GM12878 (cell line): ENCODE results near the gene TARM1.

Experiments
- BCL11A ChIP-seq: IDR thresholded peaks from 2 replicates; pipeline ENCODE4 v1.6.1; 2011; ENCODE audit warnings: low read depth, low read length
- CBFB ChIP-seq: IDR thresholded peaks from 2 replicates; pipeline ENCODE4 v1.6.1; 2016; ENCODE audit warnings: antibody characterized with exemption, low read depth
- CBX3 ChIP-seq: fragments of 200-600 bp; sonication (generic); IDR thresholded peaks from 2 replicates; pipeline ENCODE4 v1.6.1; 2016; ENCODE audit warnings: low read depth, borderline replicate concordance
- CREM ChIP-seq: IDR thresholded peaks from 2 replicates; pipeline ENCODE4 v1.6.1; 2014; ENCODE audit warnings: antibody characterized with exemption, low read depth
- CTCF ChIP-seq, 3 experiments: IDR thresholded peaks in 2 of 3; conservative IDR thresholded peaks in 1 of 3; 2 replicates each; pipeline ENCODE4 v1.5.1; 2011; ENCODE audit warnings: low read depth in 3 of 3, low read length in 3 of 3, mild to moderate bottlenecking in 3 of 3, control low read depth in 2 of 3, moderate library complexity in 2 of 3, inconsistent platforms in 1 of 3, mixed read lengths in 1 of 3; ENCODE audit not compliant: control insufficient read depth in 2 of 3, insufficient read depth in 1 of 3; ENCODE audit errors: extremely low read depth in 1 of 3
- ESRRA ChIP-seq: IDR thresholded peaks from 2 replicates; pipeline ENCODE4 v1.6.1; 2012; ENCODE audit warnings: mild to moderate bottlenecking, low read length, improper control_type of control experiment
- NR2C2 ChIP-seq: IDR thresholded peaks from 2 replicates; pipeline ENCODE4 v1.6.1; 2011; ENCODE audit warnings: borderline replicate concordance, low read depth; ENCODE audit not compliant: control insufficient read depth, insufficient read length
- POLR2A ChIP-seq: IDR thresholded peaks from 2 replicates; pipeline ENCODE4 v1.6.1; 2011; ENCODE audit warnings: low read depth, mild to moderate bottlenecking, low read length
- POLR2AphosphoS5 ChIP-seq: IDR thresholded peaks from 2 replicates; pipeline ENCODE4 v1.6.1; 2011; ENCODE audit warnings: mild to moderate bottlenecking, low read length, inconsistent platforms
- RAD21 ChIP-seq: IDR thresholded peaks from 2 replicates; pipeline ENCODE4 v1.6.1; 2011; ENCODE audit warnings: mild to moderate bottlenecking, low read depth, low read length, moderate library complexity; ENCODE audit not compliant: insufficient read depth
- USF2 ChIP-seq: IDR thresholded peaks from 2 replicates; pipeline ENCODE4 v1.6.1; 2011; ENCODE audit warnings: low read depth, low read length, improper control_type of control experiment, borderline replicate concordance
- ZNF207 ChIP-seq: fragments of 450-650 bp; IDR thresholded peaks from 2 replicates; pipeline ENCODE4 v1.6.1; 2014; ENCODE audit warnings: antibody characterized with exemption, mild to moderate bottlenecking, borderline replicate concordance
- TF ChIP-seq, protein P1 (sequence below): IDR thresholded peaks from 2 replicates; pipeline ENCODE4 v1.6.1; 2012; ENCODE audit warnings: low read depth, low read length, improper control_type of control experiment
- TF ChIP-seq, protein P2 (sequence below): IDR thresholded peaks from 2 replicates; pipeline ENCODE4 v1.6.1; 2012; ENCODE audit warnings: mild to moderate bottlenecking, low read depth, low read length

DNA sequence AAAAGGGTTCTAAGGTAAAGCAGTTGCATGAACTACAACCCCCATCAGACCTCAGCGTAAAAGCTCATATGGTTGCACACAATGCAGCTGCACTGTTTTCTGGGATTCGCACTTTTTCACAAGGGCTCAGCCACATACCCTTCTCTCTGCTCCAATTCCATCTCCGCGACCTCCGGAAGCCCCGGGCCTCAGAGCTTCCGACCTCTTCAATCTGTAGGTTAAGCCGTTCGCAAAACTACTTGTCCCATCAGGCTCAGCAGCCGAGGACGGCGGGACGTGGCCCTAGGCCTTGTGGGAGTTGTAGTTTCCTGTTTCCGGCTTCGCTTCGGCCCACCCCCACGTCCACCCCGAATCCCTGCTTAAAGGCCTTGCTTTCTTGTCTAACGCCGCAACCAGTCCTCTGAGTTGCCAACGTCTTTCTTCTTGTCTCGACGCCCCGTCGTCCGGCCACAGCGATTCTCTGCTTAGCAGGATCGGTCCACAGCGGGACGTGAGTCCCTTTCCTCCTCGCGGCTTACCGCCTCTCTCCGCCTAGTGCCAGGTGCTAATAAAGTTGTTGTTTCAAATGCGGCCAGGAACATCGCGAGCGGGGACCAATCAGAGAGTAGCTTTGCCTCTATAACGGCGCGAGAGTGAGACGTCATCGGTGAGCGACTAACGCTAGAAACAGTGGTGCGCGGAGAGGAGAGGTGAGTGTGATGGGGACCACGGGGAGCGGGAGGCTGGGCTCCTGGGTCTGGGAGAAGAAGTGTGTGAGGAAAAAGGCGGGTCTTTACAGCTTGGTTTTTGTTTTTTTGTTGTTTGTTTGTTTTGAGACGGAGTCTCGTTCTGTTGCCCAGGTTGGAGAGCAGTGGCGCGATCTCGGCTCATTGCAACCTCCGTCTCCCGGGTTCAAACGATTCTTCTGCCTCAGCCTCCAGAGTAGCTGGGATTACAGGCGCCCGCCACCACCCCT, 34.2 kb upstream of the TARM1 start, which contains the start of the genes PRPF31 and TFPT:
- TF ChIP-seq RAD21 (no peak), CTCF (IDR thresholded peaks at IDR 0.05 in 2 of 3, conservative IDR thresholded peaks at IDR 0.05 in 1 of 3; ENCODE audit: control insufficient read depth in 2 of 3, extremely low read depth in 1 of 3, insufficient read depth in 1 of 3, low read depth in 3 of 3, low read length in 3 of 3) (no peak), POLR2A (peak; percentile 77; the same call in 1 of the 2 replicates), BCL11A (no peak), NR2C2 (no peak), ZNF207 (peak; percentile 99), CBFB (peak; percentile 92; the same call in 1 of the 2 replicates), ESRRA (0 out of 2 replicates have a peak, but pooled peaks have one; percentile 19), CBX3 (no peak), USF2 (no peak), POLR2AphosphoS5 (peak; percentile 92), CREM (peak; percentile 99)
- TF ChIP-seq, protein P1, sequence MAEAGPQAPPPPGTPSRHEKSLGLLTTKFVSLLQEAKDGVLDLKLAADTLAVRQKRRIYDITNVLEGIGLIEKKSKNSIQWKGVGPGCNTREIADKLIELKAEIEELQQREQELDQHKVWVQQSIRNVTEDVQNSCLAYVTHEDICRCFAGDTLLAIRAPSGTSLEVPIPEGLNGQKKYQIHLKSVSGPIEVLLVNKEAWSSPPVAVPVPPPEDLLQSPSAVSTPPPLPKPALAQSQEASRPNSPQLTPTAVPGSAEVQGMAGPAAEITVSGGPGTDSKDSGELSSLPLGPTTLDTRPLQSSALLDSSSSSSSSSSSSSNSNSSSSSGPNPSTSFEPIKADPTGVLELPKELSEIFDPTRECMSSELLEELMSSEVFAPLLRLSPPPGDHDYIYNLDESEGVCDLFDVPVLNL, result 0 out of 2 replicates have a peak, but pooled peaks have one; percentile 9
- TF ChIP-seq, protein P2, sequence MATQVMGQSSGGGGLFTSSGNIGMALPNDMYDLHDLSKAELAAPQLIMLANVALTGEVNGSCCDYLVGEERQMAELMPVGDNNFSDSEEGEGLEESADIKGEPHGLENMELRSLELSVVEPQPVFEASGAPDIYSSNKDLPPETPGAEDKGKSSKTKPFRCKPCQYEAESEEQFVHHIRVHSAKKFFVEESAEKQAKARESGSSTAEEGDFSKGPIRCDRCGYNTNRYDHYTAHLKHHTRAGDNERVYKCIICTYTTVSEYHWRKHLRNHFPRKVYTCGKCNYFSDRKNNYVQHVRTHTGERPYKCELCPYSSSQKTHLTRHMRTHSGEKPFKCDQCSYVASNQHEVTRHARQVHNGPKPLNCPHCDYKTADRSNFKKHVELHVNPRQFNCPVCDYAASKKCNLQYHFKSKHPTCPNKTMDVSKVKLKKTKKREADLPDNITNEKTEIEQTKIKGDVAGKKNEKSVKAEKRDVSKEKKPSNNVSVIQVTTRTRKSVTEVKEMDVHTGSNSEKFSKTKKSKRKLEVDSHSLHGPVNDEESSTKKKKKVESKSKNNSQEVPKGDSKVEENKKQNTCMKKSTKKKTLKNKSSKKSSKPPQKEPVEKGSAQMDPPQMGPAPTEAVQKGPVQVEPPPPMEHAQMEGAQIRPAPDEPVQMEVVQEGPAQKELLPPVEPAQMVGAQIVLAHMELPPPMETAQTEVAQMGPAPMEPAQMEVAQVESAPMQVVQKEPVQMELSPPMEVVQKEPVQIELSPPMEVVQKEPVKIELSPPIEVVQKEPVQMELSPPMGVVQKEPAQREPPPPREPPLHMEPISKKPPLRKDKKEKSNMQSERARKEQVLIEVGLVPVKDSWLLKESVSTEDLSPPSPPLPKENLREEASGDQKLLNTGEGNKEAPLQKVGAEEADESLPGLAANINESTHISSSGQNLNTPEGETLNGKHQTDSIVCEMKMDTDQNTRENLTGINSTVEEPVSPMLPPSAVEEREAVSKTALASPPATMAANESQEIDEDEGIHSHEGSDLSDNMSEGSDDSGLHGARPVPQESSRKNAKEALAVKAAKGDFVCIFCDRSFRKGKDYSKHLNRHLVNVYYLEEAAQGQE, result no peak
